Raji (cell line): ENCODE results near the gene INCENP.

Experiments used
- POLR2A ChIP-seq: IDR thresholded peaks from 2 replicates; pipeline ENCODE4 v1.6.1; 2011; ENCODE audit warnings: low read depth, low read length, control low read depth; ENCODE audit not compliant: insufficient read depth

Gene INCENP

GRCh38 chr11:62171261-62171723, 47.5 kb downstream of the INCENP start:
- no peak for TF ChIP-seq POLR2A

- no peak for TF ChIP-seq POLR2A
Measured at GRCh38 chr11:62172294-62172693, 48.5 kb downstream of the INCENP start.

DNA sequence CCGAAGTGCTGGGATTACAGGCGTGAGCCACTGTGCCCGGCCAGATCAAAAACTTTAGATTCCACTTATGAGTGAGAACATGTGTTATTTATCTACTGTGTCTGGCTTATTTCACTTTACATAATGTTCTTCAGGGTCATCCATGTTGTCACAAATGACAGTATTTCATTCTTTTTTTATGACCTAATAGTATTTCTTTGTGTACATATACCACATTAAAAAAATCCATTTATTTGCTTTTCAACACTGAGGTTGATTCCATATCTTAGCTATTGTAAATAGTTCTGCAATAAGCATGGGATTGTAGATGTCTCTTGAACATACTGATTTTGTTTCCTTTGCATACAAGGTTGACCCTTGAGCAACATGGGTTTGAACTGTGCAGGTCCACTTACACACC, 53.0 kb downstream of the INCENP start:
- no peak for TF ChIP-seq POLR2A

GRCh38 chr11:62179995-62180394, 56.2 kb downstream of the INCENP start:
- TF ChIP-seq POLR2A = no peak

DNA sequence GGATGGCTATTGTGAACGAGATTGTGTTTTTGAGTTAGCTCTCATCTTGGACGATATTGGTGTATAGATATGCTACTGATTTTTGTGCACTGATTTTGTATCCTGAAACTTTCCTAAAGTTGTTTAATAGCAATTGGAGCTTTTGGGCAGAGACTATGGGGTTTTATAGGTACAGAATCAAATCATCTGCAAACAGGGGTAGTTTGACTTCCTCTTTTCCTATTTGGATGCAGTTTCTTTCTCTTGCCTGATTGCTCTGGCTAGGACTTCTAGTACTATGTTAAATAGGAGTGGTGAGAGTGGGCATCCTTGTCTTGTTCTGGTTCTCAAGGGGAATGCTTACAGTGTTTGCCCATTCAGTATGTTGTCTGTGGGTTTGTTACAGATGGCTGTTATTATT, 57.3 kb downstream of the INCENP start:
- no peak for TF ChIP-seq POLR2A

GRCh38 chr11:62182147-62182891, 58.5 kb downstream of the INCENP start:
- TF ChIP-seq POLR2A = no peak

- TF ChIP-seq POLR2A = no peak
Measured at GRCh38 chr11:62186195-62186594, 62.4 kb downstream of the INCENP start.

GRCh38 chr11:62190011-62190410, 66.2 kb downstream of the INCENP start, which contains the start of gene SCGB1D1:
TSS of gene SCGB1D1 (plus strand) at chr11:62190216. CDS start at chr11:62190285, 69 bp downstream.
- TF ChIP-seq POLR2A = no peak

DNA sequence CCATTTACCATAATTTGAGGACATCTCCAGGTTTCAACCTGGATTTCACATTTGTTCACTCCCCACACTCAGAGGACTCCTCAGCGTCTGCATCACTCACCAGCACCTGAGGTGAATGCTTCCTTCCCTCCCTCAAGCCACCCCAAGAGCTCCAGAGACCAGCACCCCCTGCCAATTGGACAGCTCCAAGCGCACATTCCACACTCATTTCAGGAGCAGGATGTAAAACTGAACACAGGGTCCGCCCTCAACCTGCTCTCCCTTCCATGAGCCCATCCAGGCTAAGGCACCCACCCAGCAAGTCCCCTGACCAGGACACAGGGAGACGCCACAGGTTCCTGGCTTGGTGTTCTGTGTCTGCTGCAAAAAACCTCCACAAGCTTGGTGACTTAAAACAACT, 70.1 kb downstream of the INCENP start:
- no peak for TF ChIP-seq POLR2A

DNA sequence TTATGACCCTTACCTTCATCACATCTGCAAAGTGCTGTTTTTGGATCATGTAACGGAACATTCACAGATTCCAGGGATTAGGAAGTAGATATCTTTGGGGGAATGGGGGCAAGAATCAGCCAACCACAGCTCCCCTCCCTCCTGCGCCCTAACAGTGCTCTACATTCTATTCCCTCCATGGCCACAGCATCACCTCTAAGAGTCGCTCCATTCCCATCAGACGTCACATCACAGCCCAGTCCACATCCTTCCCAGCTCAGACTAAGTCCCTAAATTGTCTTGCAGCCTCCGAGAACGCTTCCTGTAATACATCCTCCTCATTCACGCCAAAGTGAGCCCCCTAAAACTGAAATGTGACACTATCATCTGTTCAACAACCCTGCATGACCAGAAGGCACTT, 72.1 kb downstream of the INCENP start:
- TF ChIP-seq POLR2A = no peak

DNA sequence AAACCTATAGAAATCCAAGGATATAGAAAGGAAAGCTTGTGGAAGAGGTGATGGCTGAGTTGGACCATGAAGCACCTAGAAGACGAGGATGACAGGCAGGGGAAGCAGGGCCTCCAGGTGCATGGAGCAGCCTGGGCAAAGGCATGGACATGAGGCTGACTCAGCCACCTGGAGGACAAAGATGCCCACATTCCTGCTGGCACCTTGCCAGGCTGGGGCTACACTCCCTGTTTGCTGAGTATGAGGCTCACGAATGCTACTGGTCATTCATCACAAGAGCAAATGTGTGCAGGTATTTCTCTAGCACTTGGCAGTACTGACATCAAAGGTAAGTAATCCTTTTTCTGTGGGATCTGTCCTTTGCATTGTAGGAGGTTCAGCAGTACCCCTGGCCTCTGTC, 77.6 kb downstream of the INCENP start:
- TF ChIP-seq POLR2A = no peak
